GM18499 (cell line): ENCODE measurements around the gene PRR5.

Experiments
- ATAC-seq: cut with Tn5 transposase; IDR thresholded peaks from one replicate; pipeline ENCODE4 v1.9.1; 2021; ENCODE audit warnings: moderate number of reproducible peaks; ENCODE audit not compliant: insufficient read depth, unreplicated experiment

PRR5 gene

DNA sequence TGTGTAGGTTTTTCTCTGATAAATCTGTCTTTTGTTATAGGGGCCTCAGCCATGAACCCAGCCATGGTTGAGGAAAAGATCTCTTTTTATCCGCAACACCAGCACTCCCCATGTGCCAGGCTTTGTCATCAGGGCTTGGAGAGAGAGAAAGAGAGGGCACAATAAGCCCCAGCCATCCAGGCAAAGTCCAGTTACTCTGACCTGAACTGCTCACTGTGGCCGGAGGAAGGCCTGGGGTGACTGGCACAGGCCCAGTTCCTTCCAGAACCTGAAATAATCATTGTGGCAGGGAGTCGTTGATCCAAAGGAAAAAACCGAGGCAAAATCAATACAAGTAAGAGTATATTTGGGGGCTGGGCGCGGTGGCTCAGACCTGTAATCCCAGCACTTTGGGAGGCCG, 46.5 kb downstream of the PRR5 start:
- ATAC-seq, result no peak

DNA sequence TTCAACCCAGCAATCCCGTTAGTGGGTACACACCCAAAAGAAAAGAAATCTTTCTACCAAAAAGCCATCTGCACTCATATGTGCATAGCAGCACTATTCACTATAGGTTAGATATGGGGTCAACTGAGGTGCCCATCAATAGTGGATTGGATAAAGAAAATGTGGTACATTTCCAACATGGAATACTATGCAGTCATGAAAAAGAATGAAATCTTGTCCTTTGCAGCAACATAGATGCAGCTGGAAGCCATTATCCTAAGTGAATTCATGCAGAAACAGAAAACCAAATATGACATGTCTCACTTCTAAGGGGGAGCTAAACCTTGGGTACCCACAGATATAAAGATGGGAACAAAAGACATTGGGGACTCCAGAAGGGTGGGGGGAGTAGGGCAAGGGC, 48.5 kb downstream of the PRR5 start:
- ATAC-seq, result no peak

DNA sequence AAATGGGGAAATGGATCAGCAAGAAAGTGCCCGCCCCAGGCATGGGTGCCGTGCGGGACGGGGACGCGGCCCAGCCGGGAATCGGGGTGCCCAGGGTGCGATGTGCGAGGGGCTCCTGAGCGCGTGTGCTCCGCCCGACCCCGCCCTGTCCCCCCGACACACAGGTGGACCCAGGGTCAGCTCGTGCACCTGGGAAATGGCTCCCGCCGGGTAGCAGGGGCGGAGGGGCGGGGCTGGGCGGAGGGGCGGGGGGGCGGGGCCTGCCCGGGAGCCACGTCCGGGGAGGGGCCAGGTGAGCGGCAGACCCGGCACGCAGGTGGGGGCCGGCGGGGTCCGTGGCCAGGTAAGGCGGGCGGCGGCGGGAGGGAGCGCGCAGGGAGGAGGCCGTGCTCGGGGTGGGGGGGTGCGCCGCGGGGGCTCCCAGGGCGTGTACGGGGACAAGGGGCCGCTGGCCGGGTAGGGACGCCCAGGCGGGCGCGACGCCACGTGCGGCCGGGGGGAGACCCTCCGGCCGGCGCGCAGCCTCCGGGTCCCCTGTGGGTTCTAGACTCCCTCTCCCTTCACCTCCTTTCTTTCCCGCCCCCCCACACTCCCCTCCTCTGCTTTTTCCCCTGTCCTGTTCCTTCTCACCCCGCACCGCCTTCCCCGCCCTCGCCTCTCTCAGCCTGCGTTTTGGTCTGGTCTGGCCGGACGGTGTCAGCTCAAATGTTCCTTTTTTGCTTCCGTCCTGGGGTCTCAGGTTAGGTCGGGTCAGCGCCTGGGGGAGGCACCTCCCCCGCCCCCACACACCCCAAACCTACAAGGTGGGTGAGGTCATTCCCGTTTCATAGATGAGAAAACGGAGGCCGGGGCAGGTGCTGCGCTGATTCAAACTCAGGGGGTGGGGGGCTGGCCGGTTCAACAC, 50.5 kb downstream of the PRR5 start, which contains the start of gene ARHGAP8:
Gene ARHGAP8, plus strand, starts transcription at position 291 of the 904 bp plus-strand sequence. CDS start 33,953 bp downstream, outside the sequence.
- no peak for ATAC-seq

DNA sequence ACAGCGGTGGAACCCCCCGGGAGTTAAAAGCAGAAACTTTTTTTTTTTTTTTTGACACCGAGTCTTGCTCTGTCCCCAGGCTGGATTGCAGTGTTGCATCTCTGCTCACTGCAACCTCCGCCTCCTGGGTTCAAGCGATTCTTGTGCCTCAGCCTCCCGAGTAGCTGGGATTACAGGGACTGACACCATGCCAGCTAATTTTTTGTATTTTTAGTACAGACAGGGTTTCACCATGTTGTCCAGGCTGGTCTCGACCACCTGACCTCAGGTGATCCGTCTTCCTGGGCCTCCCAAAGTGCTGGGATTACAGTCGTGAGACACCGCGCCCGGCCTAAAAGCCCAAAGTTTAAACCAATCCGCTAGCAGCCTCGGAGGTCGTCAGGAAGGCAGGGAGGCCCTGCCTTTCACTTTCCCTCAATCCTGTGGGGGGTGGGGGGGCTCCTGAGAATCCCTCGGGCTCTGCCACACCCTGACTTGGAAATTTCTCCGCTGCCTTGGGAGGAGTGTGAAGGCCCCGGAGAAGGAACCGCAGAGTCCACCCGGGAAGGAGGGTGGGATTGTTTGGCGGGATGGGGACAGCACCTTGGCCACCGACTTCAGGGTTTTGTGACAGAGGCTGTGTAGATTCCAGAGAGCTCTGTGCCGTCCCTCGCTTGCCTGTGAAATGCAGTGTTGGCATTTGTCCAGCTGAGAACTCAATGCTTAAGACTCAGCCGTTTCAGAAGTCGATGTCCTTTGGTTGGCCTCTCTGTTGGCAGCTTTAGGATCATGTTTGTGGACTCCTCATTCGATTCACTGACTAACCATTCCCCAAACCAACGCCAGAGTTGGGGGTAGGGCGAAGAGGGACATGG, 51.4 kb downstream of the PRR5 start:
- ATAC-seq, result no peak

DNA sequence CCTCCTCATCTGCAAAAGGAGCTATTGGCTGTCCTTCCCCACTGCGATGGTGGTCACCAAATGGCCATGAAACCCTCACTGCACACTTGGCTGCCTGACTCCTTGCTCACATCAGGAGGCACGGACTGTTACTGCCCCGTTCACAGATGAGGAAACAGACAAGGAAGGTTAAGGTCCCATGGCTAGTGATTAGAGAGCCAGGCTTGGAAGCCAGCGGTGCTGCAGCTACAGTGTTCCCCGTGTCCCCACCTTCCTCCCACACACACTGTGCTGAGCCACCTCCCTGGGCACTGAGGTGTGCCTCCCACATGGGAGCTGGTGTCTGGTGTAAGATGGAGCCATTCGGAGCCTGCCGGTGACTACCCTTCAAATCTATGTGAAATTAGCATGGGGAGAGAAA, 53.0 kb downstream of the PRR5 start:
- ATAC-seq, result no peak

DNA sequence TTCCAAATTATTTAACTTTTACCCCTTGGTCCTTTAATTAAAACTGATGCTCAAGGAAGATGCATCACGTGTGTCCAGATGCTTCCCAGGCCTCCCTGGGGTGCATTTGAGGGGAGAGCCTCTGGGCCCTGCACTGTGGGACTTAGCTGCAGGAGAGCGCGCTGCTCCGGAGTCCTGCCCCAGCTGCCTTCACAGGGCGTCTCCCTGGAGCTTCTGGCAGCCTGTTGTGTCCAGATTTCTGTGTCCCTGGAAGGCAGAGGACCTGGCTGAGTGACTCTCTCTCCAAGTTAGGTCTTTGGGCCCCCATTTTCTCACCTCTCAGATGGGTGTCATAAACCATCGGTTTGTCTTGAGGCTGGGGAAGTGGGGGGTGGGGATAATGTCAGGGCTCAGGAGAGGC, 53.4 kb downstream of the PRR5 start:
- no peak for ATAC-seq

DNA sequence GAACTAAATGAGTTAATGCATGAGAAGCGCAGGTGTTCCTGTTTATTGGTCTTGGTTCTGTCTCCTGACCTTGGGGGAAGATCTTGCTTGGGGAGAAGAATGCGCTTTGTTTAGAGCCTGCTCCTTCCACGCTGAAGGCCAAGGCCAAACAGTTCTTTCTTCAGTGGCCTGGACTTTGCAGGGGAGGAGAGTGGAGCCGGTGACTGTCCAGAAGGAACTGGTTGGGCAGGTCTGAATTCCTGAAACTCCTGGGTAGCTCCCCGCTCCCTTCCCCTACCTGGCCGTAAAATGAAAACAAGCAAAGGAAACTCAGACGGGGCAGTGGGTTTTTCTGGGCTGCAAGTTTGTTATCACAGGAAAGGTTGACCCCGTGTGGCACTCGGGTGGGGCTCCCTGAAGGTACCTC, 54.0 kb downstream of the PRR5 start:
- ATAC-seq, result no peak

DNA sequence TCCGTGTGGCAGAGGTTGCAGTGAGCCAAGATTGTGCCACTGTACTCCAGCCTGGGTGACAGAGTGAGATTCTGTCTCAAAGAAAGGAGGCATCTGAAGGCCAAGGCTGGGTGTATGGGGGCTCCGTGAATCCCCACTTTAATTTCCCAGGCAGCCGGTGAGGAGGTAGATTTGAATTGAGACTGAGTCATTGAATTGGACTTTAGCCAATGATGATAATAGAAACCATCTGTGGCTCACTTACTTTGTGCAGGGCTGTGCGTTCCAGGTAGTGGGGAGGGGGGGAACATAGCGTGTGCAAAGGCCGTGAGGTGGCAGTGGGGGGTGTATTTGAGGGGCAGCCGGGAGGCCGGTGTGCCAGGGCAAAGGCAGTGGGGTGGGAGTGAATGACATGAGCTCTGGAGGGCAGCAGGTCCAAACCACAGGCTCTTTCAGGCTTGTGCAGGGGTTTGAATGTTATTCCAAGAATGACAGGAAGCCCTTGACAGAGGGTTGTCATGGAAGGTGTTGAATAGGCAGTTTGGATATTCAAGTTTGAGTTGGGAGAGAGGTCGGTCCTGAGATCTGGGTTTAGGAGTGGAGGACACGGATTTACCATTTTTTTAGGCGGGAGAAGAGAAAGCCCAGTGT, 56.5 kb downstream of the PRR5 start:
- ATAC-seq, result no peak

DNA sequence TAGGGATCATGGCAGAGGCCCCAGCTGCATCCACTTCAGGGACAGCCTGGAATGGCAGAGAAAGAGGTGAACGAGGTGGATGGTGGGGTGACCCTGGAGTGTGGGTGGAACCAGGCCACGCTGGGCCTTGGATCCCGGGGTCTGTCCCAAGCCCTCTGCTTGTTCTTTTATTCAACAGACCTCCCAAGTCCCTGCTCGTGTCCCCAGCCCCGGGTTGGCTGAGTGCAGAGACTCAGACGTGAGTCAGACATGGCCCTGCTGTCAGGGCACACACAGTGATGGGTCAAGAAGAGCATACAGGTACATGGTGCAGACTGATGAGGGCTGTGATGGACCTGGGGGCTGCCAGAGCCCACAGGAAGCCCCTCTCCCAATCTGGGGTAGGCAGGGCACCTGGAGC, 57.0 kb downstream of the PRR5 start:
- no peak for ATAC-seq

DNA sequence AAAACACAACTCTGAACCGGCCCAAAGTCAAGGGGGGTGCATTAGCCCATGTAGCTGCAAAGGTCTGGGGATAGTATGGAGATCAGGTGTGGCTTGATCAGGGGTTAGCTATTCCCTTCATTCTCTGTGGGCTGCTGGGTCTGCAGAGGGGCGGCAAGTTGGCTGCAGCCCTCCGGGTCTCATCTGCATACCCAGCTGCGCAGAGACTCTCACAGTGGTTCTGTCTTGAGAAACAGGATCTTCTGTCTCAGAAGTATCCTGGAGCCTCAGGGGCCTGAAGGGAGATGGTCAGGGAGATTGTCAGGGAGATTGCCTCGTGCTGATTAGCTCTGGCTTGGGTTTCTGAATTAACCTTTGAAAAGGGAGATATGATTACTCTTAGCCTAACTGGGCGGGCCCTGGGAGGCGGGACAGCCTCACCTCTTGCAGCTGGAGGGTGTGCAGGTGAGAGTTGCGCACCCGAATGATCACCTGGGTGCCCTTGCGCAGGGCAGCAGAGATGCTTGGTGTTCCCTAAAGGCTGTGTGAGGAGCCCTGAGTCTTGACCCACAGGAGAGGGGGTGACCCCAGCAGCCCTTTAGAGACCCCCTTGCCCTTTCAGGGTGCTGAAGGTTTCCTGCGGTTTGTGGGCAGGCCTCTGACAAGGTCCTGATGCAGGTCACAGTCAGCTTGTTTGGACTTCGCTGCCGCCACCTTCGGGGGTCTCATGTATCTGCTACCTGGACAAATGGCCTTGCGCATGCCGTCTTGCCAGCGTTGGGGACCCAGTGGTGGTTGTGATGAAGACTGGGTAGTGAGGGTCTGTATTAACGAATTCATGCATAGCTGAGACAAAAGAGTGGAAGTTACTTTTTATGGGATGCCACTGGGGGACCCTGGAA, 57.7 kb downstream of the PRR5 start:
- no peak for ATAC-seq

DNA sequence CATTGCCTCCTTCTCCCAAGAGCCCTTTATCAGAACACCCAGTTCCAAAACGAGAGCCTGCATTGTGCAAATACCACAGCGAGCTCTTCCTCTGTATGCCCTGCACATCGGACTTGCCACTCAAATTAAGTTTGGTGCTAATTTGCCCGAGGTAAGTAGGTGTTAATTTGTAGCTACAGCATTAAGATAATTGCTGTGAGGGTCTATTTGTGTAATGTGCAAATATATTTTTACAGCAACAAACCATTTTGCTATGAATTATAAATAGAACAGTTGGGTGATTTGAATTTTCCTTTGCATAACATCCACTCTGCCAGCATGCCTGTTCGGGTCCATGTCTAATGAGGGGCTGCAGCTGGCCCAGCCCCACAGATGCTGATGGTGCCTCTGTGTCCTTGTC, 58.5 kb downstream of the PRR5 start:
- no peak for ATAC-seq

DNA sequence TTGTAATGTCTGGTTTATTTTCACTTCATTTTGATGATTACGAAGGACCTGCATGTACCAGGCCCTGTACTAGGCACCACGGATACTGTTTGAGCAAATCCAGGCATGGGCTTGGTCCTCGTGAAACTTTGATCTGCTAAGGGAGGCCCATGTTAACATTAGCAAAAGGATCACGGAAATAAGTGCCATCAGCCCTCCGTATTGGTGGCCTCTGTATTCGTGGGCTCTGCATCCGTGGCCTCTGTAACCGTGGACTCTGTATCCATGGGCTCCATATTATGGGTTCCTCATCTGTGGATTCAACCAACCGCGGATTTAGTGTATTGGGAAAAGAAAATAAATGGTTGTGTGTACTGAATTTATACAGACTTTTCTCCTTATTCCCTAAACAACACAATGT, 59.0 kb downstream of the PRR5 start:
- no peak for ATAC-seq

DNA sequence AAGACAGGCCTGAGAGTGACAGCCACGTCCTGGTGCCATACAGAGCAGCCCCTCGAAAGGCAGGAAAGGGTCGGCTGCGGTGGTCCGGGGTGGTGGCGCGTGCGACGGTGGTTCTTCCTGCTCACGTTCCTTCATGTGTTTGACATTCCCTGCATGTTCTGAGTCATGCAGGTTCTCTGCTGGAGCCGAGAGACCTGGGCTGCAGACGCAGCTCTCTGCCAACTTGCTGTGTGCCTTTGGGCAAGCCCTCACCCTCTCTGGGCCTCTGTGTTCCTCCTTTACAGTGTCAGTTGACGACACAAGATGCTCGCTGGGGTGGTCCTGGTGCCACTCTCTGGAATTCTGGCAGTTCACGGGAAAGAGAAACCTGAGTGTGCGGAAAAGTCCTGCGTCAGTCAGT, 62.4 kb downstream of the PRR5 start:
- ATAC-seq, result no peak

DNA sequence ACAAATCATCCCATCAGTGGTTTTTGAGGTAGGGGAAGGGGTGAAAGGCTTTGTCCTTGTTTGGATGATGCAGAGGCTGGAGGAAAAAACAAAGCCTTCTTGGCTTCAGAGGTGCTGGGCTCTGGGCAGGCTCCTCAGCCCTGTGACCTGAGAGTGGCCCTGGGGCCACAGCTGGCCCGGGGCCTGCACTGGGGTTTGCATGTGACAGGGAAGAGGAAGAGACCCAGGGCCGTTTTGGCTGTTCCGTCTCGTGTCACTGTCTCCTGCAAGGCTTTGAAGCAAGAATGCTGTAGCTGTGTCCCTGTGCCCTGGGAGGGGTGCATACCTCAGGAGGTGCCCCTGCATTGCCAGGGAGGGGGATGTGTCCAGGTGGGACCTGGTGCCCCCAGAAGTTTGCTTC, 63.0 kb downstream of the PRR5 start:
- ATAC-seq, result no peak

DNA sequence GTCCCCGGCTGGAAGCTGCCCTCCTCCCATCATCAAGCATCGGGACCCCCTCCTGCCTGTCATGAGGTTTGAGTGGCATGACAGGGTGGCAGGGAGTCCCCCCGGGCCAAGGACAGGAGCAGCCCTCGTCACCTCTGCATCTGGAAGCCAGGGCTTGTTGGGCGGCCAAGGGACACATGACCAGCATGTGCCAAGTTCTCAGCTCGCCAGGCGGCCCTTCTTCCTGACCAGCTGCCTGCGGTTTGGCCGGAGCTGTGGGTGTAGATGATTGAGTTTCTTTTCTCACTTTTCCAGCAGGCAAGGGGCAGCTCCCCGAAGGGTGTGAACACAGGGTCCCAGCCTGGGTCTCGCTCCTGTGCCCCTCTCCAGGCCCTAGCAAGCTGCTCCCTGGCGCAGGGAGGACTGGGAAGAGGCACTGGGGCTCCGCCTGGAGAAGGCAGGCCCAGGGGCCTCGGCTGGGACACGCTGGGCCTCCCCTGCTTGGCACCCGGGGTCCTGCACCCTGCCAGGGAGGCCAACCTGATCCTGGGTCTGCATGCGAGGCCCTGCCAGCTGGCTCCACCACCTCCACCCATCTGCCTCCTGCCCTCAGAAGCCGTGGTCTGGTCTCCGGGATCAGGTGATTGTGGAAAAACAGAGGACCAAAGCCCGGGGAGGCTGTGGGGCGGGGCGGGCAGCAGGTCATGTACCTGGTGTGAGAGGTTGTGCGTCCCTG, 63.7 kb downstream of the PRR5 start:
- ATAC-seq, result no peak

DNA sequence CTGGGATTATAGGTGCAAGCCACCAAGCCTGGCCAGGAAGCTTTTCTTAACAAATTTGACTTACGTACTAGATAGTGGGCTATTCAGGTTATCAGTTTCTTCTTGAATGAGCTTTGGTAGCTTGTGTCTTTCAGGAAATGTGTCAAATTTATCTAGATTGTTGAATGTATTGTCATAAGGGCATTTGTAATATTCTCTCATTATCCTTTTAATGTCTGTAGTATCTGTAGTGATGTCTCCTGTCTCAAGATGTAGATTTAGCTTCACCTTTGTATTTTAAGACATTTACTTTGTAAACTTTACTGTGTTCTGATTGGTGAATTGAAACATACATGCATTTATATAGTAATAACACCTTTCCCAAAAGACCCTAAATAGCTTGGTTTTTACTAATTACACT, 71.1 kb downstream of the PRR5 start:
- no peak for ATAC-seq

DNA sequence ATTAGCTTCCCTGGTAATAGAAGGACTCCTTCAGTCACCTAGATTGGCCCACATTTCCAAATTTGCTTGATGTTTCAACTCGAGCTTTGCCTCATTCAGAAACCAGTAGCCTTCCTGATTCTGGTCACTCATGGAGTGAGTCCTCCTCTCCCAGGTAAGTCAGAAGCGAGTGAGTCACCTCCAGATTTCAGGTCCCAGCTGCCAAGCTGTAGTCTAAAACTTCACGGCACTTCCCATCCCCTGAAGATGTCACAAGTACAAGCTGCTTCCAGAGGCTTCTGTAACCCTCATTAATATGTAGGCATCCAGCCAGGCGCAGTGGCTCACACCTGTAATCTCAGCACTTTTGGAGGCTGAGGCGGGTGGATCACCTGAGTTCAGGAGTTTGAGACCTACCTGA, 73.9 kb downstream of the PRR5 start:
- no peak for ATAC-seq

DNA sequence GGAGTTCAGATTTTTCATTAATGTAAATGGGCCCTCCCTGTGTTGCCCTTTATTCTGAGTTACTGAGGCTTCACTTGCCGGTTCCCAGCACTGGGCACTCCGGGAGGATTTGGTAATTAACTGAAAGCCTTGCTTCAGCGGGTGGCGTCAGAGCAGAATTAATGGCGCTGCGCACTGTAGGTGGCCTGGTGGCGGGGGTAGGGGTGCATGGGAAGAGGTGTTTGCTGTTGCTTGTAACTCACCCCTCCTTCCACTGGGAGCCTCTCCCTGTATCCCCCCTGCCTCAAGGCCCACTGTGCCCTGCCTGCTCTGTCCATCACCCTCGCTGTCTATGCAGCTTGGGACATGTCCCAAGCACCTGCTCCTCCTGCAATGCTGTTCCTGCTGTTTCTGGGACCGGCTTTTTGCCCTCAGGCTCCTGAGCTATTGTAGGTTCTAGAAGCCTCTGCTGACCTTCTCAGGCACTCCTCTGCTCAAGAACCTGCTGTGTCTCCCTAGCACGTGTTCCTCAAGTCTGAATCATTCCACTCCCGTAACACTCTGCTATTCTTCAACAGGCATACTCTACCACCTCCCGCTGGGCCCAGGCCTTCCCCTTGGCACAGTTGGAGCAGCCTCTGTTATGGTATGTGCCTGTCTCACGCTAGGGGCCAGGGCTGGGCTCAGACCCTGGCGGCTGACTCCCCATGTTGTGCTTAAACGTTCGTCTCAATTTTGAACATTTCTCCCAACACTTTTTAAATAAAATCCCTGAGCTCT, 74.8 kb downstream of the PRR5 start:
- no peak for ATAC-seq

DNA sequence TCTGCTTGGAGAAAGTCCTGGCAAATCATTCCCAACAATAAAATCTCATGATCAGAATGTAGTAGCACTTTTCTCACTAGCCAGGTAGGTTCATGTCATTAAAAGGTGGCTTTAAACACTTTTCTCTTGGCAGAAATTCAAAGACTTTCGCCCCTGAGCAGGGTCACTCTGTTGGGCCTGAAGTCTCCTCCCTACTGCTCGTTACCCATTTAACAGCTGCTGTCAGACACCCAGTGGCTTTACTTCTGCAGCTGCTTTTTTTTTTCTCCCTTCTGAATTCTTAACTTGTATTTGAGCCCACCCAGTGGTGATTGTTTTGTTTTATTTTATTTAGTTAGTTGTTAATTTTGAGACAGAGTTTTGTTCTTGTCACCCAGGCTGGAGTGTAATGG, 75.4 kb downstream of the PRR5 start:
- no peak for ATAC-seq
